Sciatic nerve (tissue), 2 donors: ENCODE data around the gene HIVEP1. TPM values are rescaled to one million over a fixed set of nuclear protein-coding genes. Genes with fewer than 3 reads are reported as not detected.
"Not testable (repeated sequence)": the region's sequence is repeated elsewhere in the genome, so short reads cannot be mapped to it uniquely, and the experiment has no call there.

ENCODE experiments used
- ATAC-seq: fragments of 200-7000 bp; cut with Tn5 transposase; one replicate; pipeline ENCODE4 v1.9.1; 2020; ENCODE audit warnings: mild to moderate bottlenecking, moderate library complexity
- DNase-seq: peaks from one replicate; pipeline ENCODE4 v3.0.0-alpha.2; 2020; ENCODE audit warnings: low spot score
- intact Hi-C: fragments of 100-400 bp; cut with DNase I; formaldehyde crosslinking; loops from one replicate; pipeline ENCODE4 v1.14.2; 2022
- total RNA-seq: library from RNA; stranded (reverse); fragmentation: NEBNext Ultra II Directional; extraction: Animal tissue kit (Norgen Biotek cat#: 25700); gene quantifications from one replicate; pipeline ENCODE4 v1.2.1, GENCODE V29; 2021
- donor health status: DM: no; HTN: no; CAD: no.
- donor health status: DM: no; HTN: no; CAD: no.

The HIVEP1 gene
- total RNA-seq, 1 donor from 2014 or later: 48.6 TPM

- intact Hi-C loops: no loop called here
- ATAC-seq (no peak), DNase-seq (no peak)
Measured at GRCh38 chr6:12163744-12164507, 151.8 kb downstream of the HIVEP1 start.

GRCh38 chr6:12164508-12164770 lies 152.3 kb downstream of the HIVEP1 start:
- ATAC-seq (no peak), DNase-seq (no peak)
- intact Hi-C loops: no loop called here

GRCh38 chr6:12165297-12165696 lies 153.2 kb downstream of the HIVEP1 start:
- DNase-seq (no peak), ATAC-seq (peak; percentile 41)

GRCh38 chr6:12165722-12166280 lies 153.7 kb downstream of the HIVEP1 start:
- DNase-seq: no peak
- intact Hi-C loops: no loop called here
- ATAC-seq: no peak

More at GRCh38 chr6:12165297-12165696, 153.2 kb downstream of the HIVEP1 start:
- intact Hi-C loops: no loop called here

GRCh38 chr6:12169377-12169776 lies 157.3 kb downstream of the HIVEP1 start:
- intact Hi-C loops: no loop called here
- DNase-seq (no peak), ATAC-seq (no peak)

GRCh38 chr6:12170351-12171092 lies 158.4 kb downstream of the HIVEP1 start:
- intact Hi-C loops: no loop called here
- no peak for ATAC-seq
- DNase-seq: no peak

- DNase-seq (no peak), ATAC-seq (no peak)
- intact Hi-C loops: no loop called here
Measured at GRCh38 chr6:12171717-12172116, 159.6 kb downstream of the HIVEP1 start.

- intact Hi-C loops: no loop called here
- no peak for DNase-seq
- ATAC-seq: no peak
Measured at GRCh38 chr6:12172572-12172971, 160.5 kb downstream of the HIVEP1 start.

- no peak for ATAC-seq
- intact Hi-C loops: no loop called here
- no peak for DNase-seq
Measured at GRCh38 chr6:12173181-12173580, 161.1 kb downstream of the HIVEP1 start.

GRCh38 chr6:12173661-12174060 lies 161.5 kb downstream of the HIVEP1 start:
- intact Hi-C loops: loop anchor here (2.0 kb wide), 1 partner anchor 15 kb away; no protein-coding TSS in a partner anchor
- ATAC-seq: no peak

GRCh38 chr6:12174878-12175277 lies 162.8 kb downstream of the HIVEP1 start:
- DNase-seq: no peak
- intact Hi-C loops: loop anchor here (2.0 kb wide), 1 partner anchor 14 kb away; no protein-coding TSS in a partner anchor
- no peak for ATAC-seq

More at GRCh38 chr6:12173661-12174060, 161.5 kb downstream of the HIVEP1 start:
- DNase-seq: no peak

- intact Hi-C loops: loop anchor here (2.0 kb wide), 1 partner anchor 13 kb away; no protein-coding TSS in a partner anchor
- ATAC-seq: no peak
- DNase-seq: no peak
Measured at GRCh38 chr6:12175626-12176025, 163.5 kb downstream of the HIVEP1 start.

GRCh38 chr6:12176782-12177181 lies 164.7 kb downstream of the HIVEP1 start:
- intact Hi-C loops, DNase-seq, ATAC-seq: not testable (repeated sequence)

- intact Hi-C loops: no loop called here
Measured at GRCh38 chr6:12178521-12178920, 166.4 kb downstream of the HIVEP1 start.

GRCh38 chr6:12181481-12181880 lies 169.4 kb downstream of the HIVEP1 start:
- intact Hi-C loops: no loop called here
- no peak for ATAC-seq
- no peak for DNase-seq

More at GRCh38 chr6:12178521-12178920, 166.4 kb downstream of the HIVEP1 start:
- DNase-seq: no peak
- ATAC-seq: no peak

GRCh38 chr6:12182676-12183075 lies 170.6 kb downstream of the HIVEP1 start:
- no peak for DNase-seq
- intact Hi-C loops: no loop called here
- no peak for ATAC-seq

- intact Hi-C loops: no loop called here
- DNase-seq (no peak), ATAC-seq (no peak)
Measured at GRCh38 chr6:12185081-12185673, 173.1 kb downstream of the HIVEP1 start.

GRCh38 chr6:12186528-12186927 lies 174.4 kb downstream of the HIVEP1 start:
- intact Hi-C loops: no loop called here
- no peak for ATAC-seq
- no peak for DNase-seq

- intact Hi-C loops: loop anchor here (2.0 kb wide), 1 partner anchor 14 kb away; no protein-coding TSS in a partner anchor
- no peak for ATAC-seq
- no peak for DNase-seq
Measured at GRCh38 chr6:12189150-12189549, 177.0 kb downstream of the HIVEP1 start.
